IMR-90 (cell line): Measurements from ENCODE around the gene RHBDD1. TPM values are rescaled to one million over a fixed set of nuclear protein-coding genes. Genes with fewer than 3 reads are reported as not detected.

Source experiments
- ATAC-seq: fragments of 200-7000 bp; cut with Tn5 transposase; 2 replicates; pipeline ENCODE4 v1.9.1; 2020; ENCODE audit warnings: low read depth, mild to moderate bottlenecking, moderate library complexity
- BruUV-seq: library from RNA; stranded (reverse); fragments of 400-500 nt; replicated peaks from 2 replicates; lab custom pipeline; 2021; lab: Mats Ljungman, UMichigan
- CTCF ChIA-PET: fragments of 300-600 bp; formaldehyde crosslinking; extraction: SDS; loops from one replicate; lab custom pipeline; 2021; ENCODE audit warnings: antibody characterized with exemption; lab: Yijun Ruan, JAX
- POLR2A ChIA-PET: fragments of 300-600 bp; sonication (Branson Sonifier 250); formaldehyde crosslinking; loops from one replicate; lab custom pipeline; 2022; ENCODE audit warnings: antibody characterized with exemption; ENCODE audit not compliant: unreplicated experiment; lab: Charles Lee
- DNase-seq: peaks from one replicate; pipeline ENCODE4 v3.0.0; 2013
- H2AFZ ChIP-seq: replicated peaks from 2 replicates; pipeline ENCODE3; 2013; ENCODE audit warnings: low read length, mild to moderate bottlenecking; ENCODE audit not compliant: poor library complexity
- H2AK5ac ChIP-seq: 2 replicates; pipeline ENCODE4 v1.6.1; 2013; ENCODE audit warnings: low read depth, low read length, inconsistent platforms
- H2AK9ac ChIP-seq: replicated peaks from 2 replicates; pipeline ENCODE3; 2013; ENCODE audit warnings: mild to moderate bottlenecking, low read depth, low read length, moderate library complexity; ENCODE audit not compliant: poor library complexity
- H2BK120ac ChIP-seq: 2 replicates; pipeline ENCODE4 v1.6.1; 2013; ENCODE audit warnings: low read depth, low read length, inconsistent platforms
- H2BK15ac ChIP-seq: 3 replicates; pipeline ENCODE4 v1.6.1; 2013; ENCODE audit warnings: low read depth, low read length, inconsistent platforms
- H2BK20ac ChIP-seq: 2 replicates; pipeline ENCODE4 v1.6.1; 2013; ENCODE audit warnings: low read depth, mild to moderate bottlenecking, inconsistent platforms, low read length, moderate library complexity
- H2BK5ac ChIP-seq: 2 replicates; pipeline ENCODE4 v1.6.1; 2013; ENCODE audit warnings: mild to moderate bottlenecking, low read depth, low read length, inconsistent platforms; ENCODE audit not compliant: poor library complexity, severe bottlenecking
- H3K14ac ChIP-seq: replicated peaks from 2 replicates; pipeline ENCODE4 v1.6.1; 2013; ENCODE audit warnings: low read depth, low read length, inconsistent platforms
- H3K18ac ChIP-seq: 2 replicates; pipeline ENCODE4 v1.6.1; 2013; ENCODE audit warnings: low read depth, low read length, control low read depth
- H3K23ac ChIP-seq: 2 replicates; pipeline ENCODE4 v1.6.1; 2013; ENCODE audit warnings: low read depth, low read length, inconsistent platforms
- H3K27ac ChIP-seq: 2 replicates; pipeline ENCODE4 v1.5.1; 2013; ENCODE audit warnings: mild to moderate bottlenecking, control low read depth, low read length; ENCODE audit not compliant: insufficient read depth
- H3K27me3 ChIP-seq: 2 replicates; pipeline ENCODE4 v1.6.1; 2013; ENCODE audit warnings: low read length; ENCODE audit not compliant: control insufficient read depth, insufficient read depth
- H3K36me3 ChIP-seq: 2 replicates; pipeline ENCODE4 v1.6.1; 2013; ENCODE audit warnings: low read length, mixed read lengths; ENCODE audit not compliant: control insufficient read depth, insufficient read depth
- H3K4ac ChIP-seq: 2 replicates; pipeline ENCODE4 v1.6.1; 2013; ENCODE audit warnings: low read depth, low read length, inconsistent platforms
- H3K4me1 ChIP-seq: 2 replicates; pipeline ENCODE4 v1.6.1; 2013; ENCODE audit warnings: low read length, mixed read lengths; ENCODE audit not compliant: control insufficient read depth, insufficient read depth
- H3K4me2 ChIP-seq: 2 replicates; pipeline ENCODE4 v1.6.1; 2013; ENCODE audit warnings: low read depth, mild to moderate bottlenecking, control low read depth, low read length, moderate library complexity
- H3K4me3 ChIP-seq: 2 replicates; pipeline ENCODE4 v1.5.1; 2013; ENCODE audit warnings: low read depth, mild to moderate bottlenecking, control low read depth, low read length, moderate library complexity; ENCODE audit not compliant: insufficient read depth
- H3K56ac ChIP-seq: 2 replicates; pipeline ENCODE4 v1.6.1; 2013; ENCODE audit warnings: low read length, inconsistent platforms; ENCODE audit not compliant: insufficient read depth; ENCODE audit errors: extremely low read depth
- H3K79me1 ChIP-seq, 2 experiments: 2 replicates each; pipeline ENCODE4 v1.6.1; 2013; ENCODE audit warnings: low read length in 2 of 2, inconsistent platforms in 1 of 2, low read depth in 1 of 2
- H3K9ac ChIP-seq: 2 replicates; pipeline ENCODE4 v1.6.1; 2013; ENCODE audit warnings: low read depth, low read length, control low read depth
- H3K9me1 ChIP-seq: 2 replicates; pipeline ENCODE4 v1.6.1; 2013; ENCODE audit warnings: low read length, inconsistent platforms; ENCODE audit not compliant: insufficient read depth
- H3K9me3 ChIP-seq: 2 replicates; pipeline ENCODE4 v1.6.1; 2013; ENCODE audit warnings: low read length; ENCODE audit not compliant: control insufficient read depth, insufficient read depth
- H4K20me1 ChIP-seq: 2 replicates; pipeline ENCODE4 v1.6.1; 2013; ENCODE audit warnings: low read length, inconsistent platforms; ENCODE audit not compliant: insufficient read depth
- H4K5ac ChIP-seq: 2 replicates; pipeline ENCODE4 v1.6.1; 2013; ENCODE audit warnings: mild to moderate bottlenecking, low read depth, low read length, control low read depth
- H4K8ac ChIP-seq, 2 experiments: 2 replicates each; pipeline ENCODE4 v1.6.1; 2013; ENCODE audit warnings: low read depth in 2 of 2, low read length in 2 of 2, control low read depth in 1 of 2, inconsistent platforms in 1 of 2
- H4K91ac ChIP-seq: 2 replicates; pipeline ENCODE4 v1.6.1; 2013; ENCODE audit warnings: low read depth, low read length, inconsistent platforms; ENCODE audit not compliant: insufficient read depth
- FOS ChIP-seq: fragments of 150-350 bp; IDR thresholded peaks from 2 replicates; pipeline ENCODE4 v1.6.1; 2016; ENCODE audit warnings: low read depth, low read length
- MAFK ChIP-seq: IDR thresholded peaks from 2 replicates; pipeline ENCODE4 v1.6.1; 2012; ENCODE audit warnings: low read depth, low read length, improper control_type of control experiment
- NFE2L2 ChIP-seq: fragments of 150-350 bp; IDR thresholded peaks from 2 replicates; pipeline ENCODE4 v1.6.1; 2016; ENCODE audit warnings: low read depth, mild to moderate bottlenecking, low read length
- POLR2A ChIP-seq: IDR thresholded peaks from 2 replicates; pipeline ENCODE4 v1.6.1; 2012; ENCODE audit warnings: mild to moderate bottlenecking, low read depth, low read length
- WGBS, 2 experiments: methylation state at CpG; one replicate each; pipeline versions ENCODE4 v1.1.5 to v1.1.7; 2013; ENCODE audit warnings: missing lambda C conversion rate in 2 of 2; ENCODE audit not compliant: insufficient read length in 1 of 2; ENCODE audit errors: extremely low coverage in 2 of 2; 5-methylcytosine and 5-hydroxymethylcytosine counted together
- dilution Hi-C: fragments of 300-500 bp; cut with HindIII; formaldehyde crosslinking; loops from one replicate; pipeline ENCODE4 v1.14.3; 2018; ENCODE audit warnings: low sequenced_read_pairs; ENCODE audit not compliant: unreplicated experiment
- in situ Hi-C: fragments of 300-500 bp; cut with MboI; formaldehyde crosslinking; loops from 3 replicates; pipeline ENCODE4 v1.14.3; 2019; ENCODE audit warnings: low sequenced_read_pairs, inconsistent platforms, mixed read lengths
- intact Hi-C: fragments of 100-400 bp; cut with micrococcal nuclease; formaldehyde crosslinking; loops from 2 replicates; pipeline ENCODE4 v1.10.0; 2022
- polyA plus RNA-seq, 3 experiments: library from polyadenylated mRNA; depleted of rRNA; stranded (reverse); fragments of >200 nt; gene quantifications; 2 replicates each; pipeline ENCODE4 v1.2.3, GENCODE V29; 2012; ENCODE audit warnings: low replicate concordance in 1 of 3
- total RNA-seq: library from RNA; depleted of rRNA; stranded (reverse); fragments of >200 nt; gene quantifications from 2 replicates; pipeline ENCODE4 v1.2.3, GENCODE V29; 2012

Gene RHBDD1
- total and polyA plus RNA-seq, 2 of the 4 experiments (the other 2 are of a cell fraction), result 9.7 to 14.0 TPM

DNA sequence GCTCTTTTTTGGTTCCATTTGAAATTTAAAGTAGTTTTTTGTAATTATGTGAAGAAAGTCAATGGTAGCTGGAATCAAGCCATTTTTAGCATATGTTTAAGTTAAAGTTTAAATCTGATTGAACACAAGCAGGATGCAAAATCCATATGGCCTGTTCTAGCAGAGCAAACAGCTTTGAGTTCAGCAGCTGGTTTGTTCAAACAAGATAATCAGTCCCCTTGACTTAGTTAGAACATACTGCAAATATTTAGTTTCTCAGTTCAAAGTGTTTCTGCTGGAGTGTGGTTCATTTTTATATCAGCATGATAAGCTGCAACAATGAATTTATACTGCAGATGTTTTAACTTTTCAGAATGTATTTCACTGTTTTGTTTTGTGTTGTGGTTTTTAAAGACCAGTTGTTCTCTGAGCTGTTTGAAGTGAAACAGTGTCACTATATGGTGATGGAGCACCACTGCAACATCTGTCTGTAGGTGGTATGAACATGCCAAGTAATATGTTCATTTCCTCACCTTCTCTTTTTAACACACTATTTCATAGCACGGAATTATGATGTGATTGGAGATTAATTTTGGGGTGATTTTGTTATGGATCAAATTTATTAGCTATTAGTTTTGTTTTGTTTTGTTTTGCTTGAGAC is 202.8 kb downstream of the RHBDD1 start:
- intact Hi-C loops, result loop anchor here (5.0 kb wide), 1 partner anchor 199 kb away; no protein-coding TSS in a partner anchor

More for the DNA sequence above, 202.8 kb downstream of the RHBDD1 start:
- dilution Hi-C loops, result no loop called here
- ATAC-seq (no peak), DNase-seq (no peak)
- Histone ChIP-seq H2BK120ac (no peak overlapping the region), H3K14ac (no peak overlapping the region), H4K5ac (no peak overlapping the region), H2AK9ac (no peak overlapping the region), H3K4me3 (no peak overlapping the region), H3K27me3 (peaks cover 3% of the 10 kb centered on the region), H3K4me2 (no peak overlapping the region), H4K20me1 (no peaks in the 10 kb centered on the region), H2AFZ (no peak overlapping the region), H3K56ac (no peak overlapping the region), H3K9me3 (no peaks in the 10 kb centered on the region), H2BK5ac (no peak overlapping the region), H2AK5ac (no peak overlapping the region), H3K79me1 (no peaks in the 10 kb centered on the region), H3K9me1 (no peaks in the 10 kb centered on the region), H3K36me3 (no peaks in the 10 kb centered on the region), H3K9ac (no peak overlapping the region), H3K4ac (no peak overlapping the region), H3K27ac (no peak overlapping the region), H2BK20ac (no peak overlapping the region), H4K8ac (no peak overlapping the region), H3K18ac (no peak overlapping the region), H4K91ac (no peak overlapping the region), H3K23ac (no peak overlapping the region), H2BK15ac (no peak overlapping the region), H3K4me1 (no peaks in the 10 kb centered on the region)
- BruUV-seq, result no TSS peak
- WGBS, 2 experiments, result no CpG with 5 or more reads among the region's 1 CpG
- no peak for TF ChIP-seq POLR2A
- no peak for TF ChIP-seq FOS
- no peak for TF ChIP-seq MAFK
- TF ChIP-seq NFE2L2, result no peak
- in situ Hi-C loops, result no loop called here
- ChIA-PET CTCF (no interaction called here), POLR2A (no interaction called here)
